Measurements from ENCODE around the gene THAP8.

THAP8 gene

GRCh38 chr19:35995048-35995993 is 58.8 kb downstream of the THAP8 start, which contains the start of gene SDHAF1:
TSS of gene SDHAF1 (plus strand) at chr19:35995188. CDS start at chr19:35995275, 87 bp downstream.
- DNase-seq (ENCODE audit: low spot score), result peak; percentile 97

- DNase-seq (ENCODE audit: low spot score), result no peak
These were observed 60.0 kb downstream of the THAP8 start for GRCh38 chr19:35993923-35994598.

GRCh38 chr19:35992907-35993765 is 60.9 kb downstream of the THAP8 start:
- DNase-seq (ENCODE audit: low spot score), result no peak

GRCh38 chr19:35991731-35992450 is 62.2 kb downstream of the THAP8 start:
- no peak for DNase-seq (ENCODE audit: low spot score)

- no peak for DNase-seq (ENCODE audit: low spot score)
These were observed 63.0 kb downstream of the THAP8 start for GRCh38 chr19:35990771-35991730.

- DNase-seq (ENCODE audit: low spot score), result no peak
These were observed 63.9 kb downstream of the THAP8 start for GRCh38 chr19:35990156-35990555.

- DNase-seq (ENCODE audit: low spot score), result no peak
These were observed 65.3 kb downstream of the THAP8 start for GRCh38 chr19:35988824-35989223.

GRCh38 chr19:35987571-35987896 is 66.6 kb downstream of the THAP8 start:
- no peak for DNase-seq (ENCODE audit: low spot score)

GRCh38 chr19:35986664-35987570 is 67.2 kb downstream of the THAP8 start:
- no peak for DNase-seq (ENCODE audit: low spot score)

- no peak for DNase-seq (ENCODE audit: low spot score)
These were observed 68.0 kb downstream of the THAP8 start for GRCh38 chr19:35986111-35986510.
